Smooth muscle cell (in vitro differentiated cells): Measurements from ENCODE around the gene CMTM1. TPM values are rescaled to one million over a fixed set of nuclear protein-coding genes. Genes with fewer than 3 reads are reported as not detected.

Experiments used
- DNase-seq: peaks from one replicate; lab custom pipeline; 2025; ENCODE audit not compliant: unreplicated experiment; lab: John Stamatoyannopoulos, UW
- H2AFZ ChIP-seq: fragments of 200-600 bp; sonication (generic); 2 replicates; pipeline ENCODE4 v1.6.0; 2016; ENCODE audit warnings: antibody characterized with exemption, low read depth, mild to moderate bottlenecking
- H3F3A ChIP-seq: fragments of 200-600 bp; sonication (generic); 2 replicates; pipeline ENCODE4 v1.6.0; 2017; ENCODE audit warnings: antibody characterized with exemption, low read depth
- H3K27ac ChIP-seq: fragments of 200-600 bp; sonication (generic); 2 replicates; pipeline ENCODE4 v1.5.1; 2016; ENCODE audit warnings: low read depth, mild to moderate bottlenecking
- H3K27me3 ChIP-seq: fragments of 200-600 bp; sonication (generic); 2 replicates; pipeline ENCODE4 v1.6.1; 2016; ENCODE audit warnings: low read depth, mild to moderate bottlenecking
- H3K36me3 ChIP-seq: fragments of 200-600 bp; sonication (generic); 2 replicates; pipeline ENCODE4 v1.5.1; 2016; ENCODE audit warnings: low read depth
- H3K4me1 ChIP-seq: fragments of 200-600 bp; sonication (generic); 2 replicates; pipeline ENCODE4 v1.5.1; 2016; ENCODE audit warnings: low read depth
- H3K4me2 ChIP-seq: fragments of 200-600 bp; sonication (generic); 2 replicates; pipeline ENCODE4 v1.6.0; 2016; ENCODE audit warnings: mild to moderate bottlenecking
- H3K4me3 ChIP-seq: fragments of 200-600 bp; sonication (generic); 2 replicates; pipeline ENCODE4 v1.5.1; 2016; ENCODE audit warnings: mild to moderate bottlenecking
- H3K79me2 ChIP-seq: fragments of 200-600 bp; sonication (generic); 2 replicates; pipeline ENCODE4 v1.6.0; 2016; ENCODE audit warnings: low read depth, mild to moderate bottlenecking
- H3K9ac ChIP-seq: fragments of 200-600 bp; sonication (generic); 2 replicates; pipeline ENCODE4 v1.6.0; 2016; ENCODE audit warnings: low read depth
- H3K9me3 ChIP-seq: fragments of 200-600 bp; sonication (generic); replicated peaks from 2 replicates; pipeline ENCODE4 v1.5.1; 2016; ENCODE audit warnings: low read depth
- H4K20me1 ChIP-seq: fragments of 200-600 bp; sonication (generic); 2 replicates; pipeline ENCODE4 v1.6.0; 2016; ENCODE audit warnings: low read depth
- CTCF ChIP-seq: fragments of 200-600 bp; sonication (generic); IDR thresholded peaks from 2 replicates; pipeline ENCODE4 v1.5.1; 2017; ENCODE audit warnings: borderline replicate concordance, mild to moderate bottlenecking, antibody characterized with exemption; ENCODE audit not compliant: insufficient read depth, poor library complexity, severe bottlenecking
- WGBS: methylation state at CpG from one replicate; pipeline ENCODE4 v1.1.7; 2016; ENCODE audit warnings: low lambda C conversion rate; 5-methylcytosine and 5-hydroxymethylcytosine counted together
- polyA plus RNA-seq: library from polyadenylated mRNA; unstranded; fragments of >200 nt; fragmentation: Nextera tagmentation; extraction: Ambion mirVana; gene quantifications from 2 replicates; pipeline ENCODE4 v1.2.1, GENCODE V29; 2016
- total RNA-seq: library from RNA; depleted of rRNA; stranded (reverse); fragments of >200 nt; gene quantifications from 2 replicates; pipeline ENCODE4 v1.2.3, GENCODE V29; 2014

Gene CMTM1
- total and polyA plus RNA-seq, 2 experiments from 2014 or later = 0.27 to 2.5 TPM

- H3K27me3 ChIP-seq = no peaks in the 10 kb centered on the region
- WGBS = 91% methylated on average over 3 of the region's 3 CpGs
- H3K9me3 ChIP-seq = no peaks in the 10 kb centered on the region
- no peak overlapping the region for H3K9ac ChIP-seq
- H3K4me2 ChIP-seq = peak overlapping the region; percentile 95
- H3K4me1 ChIP-seq = peaks cover 16% of the 10 kb centered on the region
- H2AFZ ChIP-seq = no peak overlapping the region
- peaks cover 34% of the 10 kb centered on the region for H3K79me2 ChIP-seq
- H3F3A ChIP-seq = peaks cover 8% of the 10 kb centered on the region
- TF ChIP-seq CTCF = no peak
- H4K20me1 ChIP-seq = peaks cover 11% of the 10 kb centered on the region
- no peak overlapping the region for H3K27ac ChIP-seq
- no peak overlapping the region for H3K4me3 ChIP-seq
- no peak for DNase-seq
- no peaks in the 10 kb centered on the region for H3K36me3 ChIP-seq
Measured at GRCh38 chr16:66554021-66554420, 12.2 kb upstream of the CMTM1 start.

GRCh38 chr16:66554495-66554894, 11.7 kb upstream of the CMTM1 start:
- peaks cover 34% of the 10 kb centered on the region for H3K79me2 ChIP-seq
- TF ChIP-seq CTCF = no peak
- H3K4me2 ChIP-seq = no peak overlapping the region

GRCh38 chr16:66560107-66560506, 6.1 kb upstream of the CMTM1 start:
- H3K36me3 ChIP-seq = no peaks in the 10 kb centered on the region
- DNase-seq = no peak
- WGBS = 92% methylated on average over 1 of the region's 1 CpG
- no peak overlapping the region for H3K4me2 ChIP-seq
- no peaks in the 10 kb centered on the region for H3K4me1 ChIP-seq
- no peaks in the 10 kb centered on the region for H3F3A ChIP-seq
- peaks cover 16% of the 10 kb centered on the region for H4K20me1 ChIP-seq
- H3K9me3 ChIP-seq = no peaks in the 10 kb centered on the region
- H3K27ac ChIP-seq = no peak overlapping the region
- H3K9ac ChIP-seq = no peak overlapping the region
- TF ChIP-seq CTCF = no peak
- H3K27me3 ChIP-seq = no peaks in the 10 kb centered on the region
- H3K4me3 ChIP-seq = no peak overlapping the region
- peaks cover 12% of the 10 kb centered on the region for H3K79me2 ChIP-seq
- no peak overlapping the region for H2AFZ ChIP-seq

More at GRCh38 chr16:66554495-66554894, 11.7 kb upstream of the CMTM1 start:
- H3K27me3 ChIP-seq = no peaks in the 10 kb centered on the region
- peaks cover 15% of the 10 kb centered on the region for H4K20me1 ChIP-seq
- no peak overlapping the region for H3K4me3 ChIP-seq
- no peak overlapping the region for H3K27ac ChIP-seq
- peaks cover 11% of the 10 kb centered on the region for H3K4me1 ChIP-seq
- H3K9ac ChIP-seq = no peak overlapping the region
- H2AFZ ChIP-seq = no peak overlapping the region
- H3K9me3 ChIP-seq = no peaks in the 10 kb centered on the region
- peaks cover 4% of the 10 kb centered on the region for H3F3A ChIP-seq
- WGBS = 96% methylated on average over 6 of the region's 6 CpGs
- no peaks in the 10 kb centered on the region for H3K36me3 ChIP-seq
- DNase-seq = no peak

GRCh38 chr16:66561381-66562080, 4.7 kb upstream of the CMTM1 start:
- Histone ChIP-seq H3K79me2 (peaks cover 5% of the 10 kb centered on the region), H3K4me1 (no peaks in the 10 kb centered on the region), H3K4me3 (no peak overlapping the region), H3K36me3 (no peaks in the 10 kb centered on the region), H3F3A (no peaks in the 10 kb centered on the region), H3K27ac (no peak overlapping the region), H3K9me3 (no peaks in the 10 kb centered on the region), H3K4me2 (no peak overlapping the region), H3K27me3 (no peaks in the 10 kb centered on the region), H3K9ac (no peak overlapping the region), H2AFZ (no peak overlapping the region), H4K20me1 (peaks cover 16% of the 10 kb centered on the region)
- 95% methylated on average over 3 of the region's 3 CpGs for whole genome bisulfite sequencing
- no peak for DNase-seq
- no peak for TF ChIP-seq CTCF
